T-cell (primary cell): ENCODE results near the gene SIPA1L3. TPM values are rescaled to one million over a fixed set of nuclear protein-coding genes. Genes with fewer than 3 reads are reported as not detected.

Experiments
- ATAC-seq, 4 experiments: fragments of 200-7000 bp in 3 of 4; fragments of 150-1000 bp in 1 of 4; cut with Tn5 transposase; replicated peaks in 1 of 4; 1 replicate in 3 of 4; 2 replicates in 1 of 4; pipeline ENCODE4 v1.10.0; 2021; ENCODE audit warnings: moderate library complexity in 3 of 4, mild to moderate bottlenecking in 2 of 4, moderate number of reproducible peaks in 1 of 4
- CTCF ChIA-PET, 2 donors: fragments of 300-600 bp; sonication (Branson Sonifier 250); formaldehyde crosslinking; loops; one replicate each; lab custom pipeline; 2022; ENCODE audit warnings: antibody characterized with exemption in 2 of 2; lab: Charles Lee
- POLR2A ChIA-PET, 2 donors: fragments of 300-600 bp; sonication (Branson Sonifier 250); formaldehyde crosslinking; loops; one replicate each; lab custom pipeline; 2022; ENCODE audit warnings: antibody characterized with exemption in 2 of 2; lab: Charles Lee
- DNase-seq, 35 experiments: peaks; one replicate each; pipeline versions ENCODE4 v3.0.0 to v3.0.0-alpha.2; 2013 to 2023
- H3K27ac ChIP-seq: one replicate; pipeline ENCODE4 v1.5.1; 2013; ENCODE audit warnings: low read length
- H3K27me3 ChIP-seq, 2 experiments: replicated peaks in 1 of 2; 1 replicate in 1 of 2; 2 replicates in 1 of 2; pipeline versions ENCODE4 v1.6.1 to v1.7.0; 2013; ENCODE audit warnings: low read length in 1 of 2, mixed read lengths in 1 of 2; ENCODE audit not compliant: control insufficient read depth in 2 of 2, insufficient read depth in 2 of 2; ENCODE audit errors: extremely low read depth in 1 of 2
- H3K36me3 ChIP-seq, 2 donors: 1 replicate in 1 of 2; 2 replicates in 1 of 2; pipeline versions ENCODE4 v1.6.1 to v1.7.0; 2013; ENCODE audit warnings: low read length in 1 of 2; ENCODE audit not compliant: control insufficient read depth in 2 of 2, insufficient read depth in 1 of 2; ENCODE audit errors: extremely low read depth in 1 of 2
- H3K4me1 ChIP-seq, 2 experiments: 1 replicate in 1 of 2; 2 replicates in 1 of 2; pipeline versions ENCODE4 v1.6.1 to v1.7.0; 2013; ENCODE audit warnings: low read length in 2 of 2, mixed read lengths in 1 of 2; ENCODE audit not compliant: insufficient read depth in 2 of 2, control insufficient read depth in 1 of 2; ENCODE audit errors: extremely low read depth in 1 of 2
- H3K4me3 ChIP-seq, 2 donors: 1 replicate in 1 of 2; 2 replicates in 1 of 2; pipeline versions ENCODE4 v1.5.1 to v1.7.0; 2013; ENCODE audit warnings: mild to moderate bottlenecking in 2 of 2, low read length in 1 of 2, moderate library complexity in 1 of 2; ENCODE audit not compliant: control insufficient read depth in 1 of 2; ENCODE audit errors: extremely low read depth in 1 of 2
- H3K9me3 ChIP-seq: 2 replicates; pipeline ENCODE4 v1.7.0; 2013
- H3K27ac Mint-ChIP-seq, 2 donors: one replicate each; pipeline ENCODE4 v1.8.0; 2020 to 2021; ENCODE audit warnings: mild to moderate bottlenecking in 2 of 2, mixed read lengths in 2 of 2
- H3K27me3 Mint-ChIP-seq, 2 donors: one replicate each; pipeline ENCODE4 v1.8.0; 2021 to 2022; ENCODE audit warnings: mixed read lengths in 2 of 2
- H3K36me3 Mint-ChIP-seq: one replicate; pipeline ENCODE4 v1.8.0; 2021; ENCODE audit warnings: mixed read lengths
- H3K4me1 Mint-ChIP-seq, 3 donors: one replicate each; pipeline ENCODE4 v1.8.0; 2020 to 2022; ENCODE audit warnings: mixed read lengths in 3 of 3, mild to moderate bottlenecking in 1 of 3
- H3K4me3 Mint-ChIP-seq, 3 donors: one replicate each; pipeline ENCODE4 v1.8.0; 2020 to 2022; ENCODE audit warnings: mild to moderate bottlenecking in 3 of 3, mixed read lengths in 3 of 3, moderate library complexity in 3 of 3
- H3K9me3 Mint-ChIP-seq, 3 donors: one replicate each; pipeline ENCODE4 v1.8.0; 2020 to 2022; ENCODE audit warnings: mixed read lengths in 3 of 3
- WGBS: methylation state at CpG from one replicate; pipeline ENCODE4 v1.1.5; 2013; ENCODE audit warnings: missing lambda C conversion rate; ENCODE audit not compliant: insufficient coverage; 5-methylcytosine and 5-hydroxymethylcytosine counted together
- total RNA-seq, 35 experiments: library from RNA in 6 of 35; stranded (reverse) in 6 of 35; fragments of 120-200 nt in 1 of 35; gene quantifications; one replicate each; pipeline versions ENCODE4 v1.2.1 to v1.2.4 and lab custom pipeline; 2013 to 2026

Gene SIPA1L3
- total RNA-seq, 5 donors from 2014 or later (not counting 1 experiment from before 2014, with no cell fraction given): 26.2 to 40.6 (median 35.5) TPM

DNA sequence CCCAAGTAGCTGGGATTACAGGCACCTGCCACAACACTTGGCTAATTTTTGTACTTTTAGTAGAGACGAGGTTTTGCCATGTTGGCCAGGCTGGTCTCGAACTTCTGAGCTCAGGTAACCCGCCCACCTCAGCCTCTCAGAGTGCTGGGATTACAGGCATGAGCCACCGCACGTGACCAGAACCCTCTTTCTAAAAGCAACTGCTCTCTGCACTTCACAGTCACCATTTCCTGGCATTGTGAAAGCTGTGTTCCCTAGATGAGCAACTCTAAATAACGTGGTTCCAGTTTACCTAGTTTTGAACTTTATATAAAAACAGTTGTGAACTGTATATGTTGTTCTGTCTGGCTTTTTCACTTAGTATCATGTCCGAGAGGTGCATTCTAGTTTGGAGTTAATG, 152.9 kb downstream of the SIPA1L3 start:
- H3K4me3 ChIP-seq: no peak overlapping the region
- peak overlapping the region in 1 of 3 donors; percentile 39 for H3K4me3 Mint-ChIP-seq

DNA sequence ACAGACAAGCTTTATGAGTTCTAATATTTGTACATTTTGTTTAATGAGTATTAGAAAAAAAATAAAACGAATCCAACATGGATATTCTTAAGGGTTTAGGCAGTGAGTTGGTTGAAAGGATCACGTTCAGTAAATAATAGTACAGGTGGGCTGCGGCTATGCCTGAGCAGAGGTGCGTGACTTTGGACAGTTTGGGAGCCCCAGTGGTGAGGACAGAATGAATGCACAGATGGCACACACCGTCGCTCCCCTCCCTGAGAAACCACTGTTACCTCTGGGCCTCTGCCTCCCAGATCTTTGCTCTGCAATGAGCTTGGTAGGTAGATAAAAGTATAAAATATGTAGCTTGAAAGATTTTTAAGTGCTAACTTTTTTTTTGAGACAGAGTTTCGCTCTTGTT, 153.3 kb downstream of the SIPA1L3 start:
- 87% methylated on average over 5 of the region's 7 CpGs for WGBS
- Histone ChIP-seq H3K27me3 (no peaks in the 10 kb centered on the region), H3K9me3 (no peaks in the 10 kb centered on the region), H3K4me1 (peaks cover 6 to 15% of the 10 kb centered on the region in 2 experiments), H3K36me3 (no peaks in the 10 kb centered on the region), H3K4me3 (no peak overlapping the region), H3K27ac (no peak overlapping the region)
- Mint-ChIP-seq H3K4me3 (no peak overlapping the region), H3K27ac (peak overlapping the region in 1 of 2 donors; percentile 80), H3K9me3 (no peaks in the 10 kb centered on the region), H3K4me1 (peaks cover 16 to 27% (median 25%) of the 10 kb centered on the region in 3 donors), H3K27me3 (no peaks in the 10 kb centered on the region), H3K36me3 (no peaks in the 10 kb centered on the region)
- ChIA-PET POLR2A (no interaction called here), CTCF (interaction anchor here in 1 of 2 donors (1.3 kb wide), 1 partner anchor 12 kb away, joined by 5 read pairs; no protein-coding TSS in a partner anchor)
- ATAC-seq (no peak), DNase-seq (no peak)

More for the DNA sequence above, 152.9 kb downstream of the SIPA1L3 start:
- peaks cover 16 to 29% (median 25%) of the 10 kb centered on the region in 3 donors for H3K4me1 Mint-ChIP-seq
- Histone ChIP-seq H3K27ac (no peak overlapping the region), H3K27me3 (no peaks in the 10 kb centered on the region), H3K9me3 (no peaks in the 10 kb centered on the region), H3K36me3 (no peaks in the 10 kb centered on the region), H3K4me1 (peaks cover 6 to 15% of the 10 kb centered on the region in 2 experiments)
- ChIA-PET POLR2A (no interaction called here), CTCF (interaction anchor here in 1 of 2 donors (1.3 kb wide), 1 partner anchor 11 kb away, joined by 5 read pairs; no protein-coding TSS in a partner anchor)
- peak in 5 of 35 experiments; percentile 2 to 26 (median 21) for DNase-seq
- H3K36me3 Mint-ChIP-seq: no peaks in the 10 kb centered on the region
- WGBS: 17% methylated on average over 5 of the region's 7 CpGs
- peak overlapping the region; percentile 74 to 80 for H3K27ac Mint-ChIP-seq
- H3K9me3 Mint-ChIP-seq: no peaks in the 10 kb centered on the region
- no peaks in the 10 kb centered on the region for H3K27me3 Mint-ChIP-seq
- ATAC-seq: peak; percentile 31 to 77 (median 67)

DNA sequence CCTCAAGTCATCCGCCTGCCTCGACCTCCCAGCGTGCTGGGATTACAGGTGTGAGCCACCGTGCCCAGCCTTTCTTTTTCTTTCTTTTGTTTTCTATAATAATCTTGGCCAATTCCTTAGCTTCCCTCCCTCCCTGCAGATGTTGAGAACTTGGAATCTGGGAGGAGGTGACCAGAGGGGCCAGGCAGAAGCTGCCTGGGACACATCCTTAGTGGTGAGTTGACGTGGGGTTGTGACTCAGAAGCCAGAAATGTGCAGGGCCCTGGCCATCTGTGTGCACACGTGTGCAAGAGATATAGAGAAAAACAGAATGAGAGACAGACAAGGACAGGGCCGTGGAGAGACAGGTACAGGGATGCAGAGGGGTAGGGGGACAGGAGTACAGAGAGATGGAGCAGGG, 154.3 kb downstream of the SIPA1L3 start:
- Histone ChIP-seq H3K27me3 (no peaks in the 10 kb centered on the region), H3K9me3 (no peaks in the 10 kb centered on the region), H3K36me3 (no peaks in the 10 kb centered on the region), H3K4me3 (no peak overlapping the region), H3K4me1 (peaks cover 6 to 15% of the 10 kb centered on the region in 2 experiments), H3K27ac (no peak overlapping the region)
- DNase-seq (no peak), ATAC-seq (no peak)
- ChIA-PET CTCF (interaction anchor here in 1 of 2 donors (0.5 kb wide), 1 partner anchor 156 kb away, joined by 4 read pairs; no protein-coding TSS in a partner anchor), POLR2A (no interaction called here)
- Mint-ChIP-seq H3K4me3 (no peak overlapping the region), H3K36me3 (no peaks in the 10 kb centered on the region), H3K27ac (peak overlapping the region in 1 of 2 donors; percentile 7), H3K9me3 (no peaks in the 10 kb centered on the region), H3K4me1 (peaks cover 12 to 25% (median 24%) of the 10 kb centered on the region in 3 donors), H3K27me3 (no peaks in the 10 kb centered on the region)
- WGBS: 87% methylated on average over 3 of the region's 7 CpGs

DNA sequence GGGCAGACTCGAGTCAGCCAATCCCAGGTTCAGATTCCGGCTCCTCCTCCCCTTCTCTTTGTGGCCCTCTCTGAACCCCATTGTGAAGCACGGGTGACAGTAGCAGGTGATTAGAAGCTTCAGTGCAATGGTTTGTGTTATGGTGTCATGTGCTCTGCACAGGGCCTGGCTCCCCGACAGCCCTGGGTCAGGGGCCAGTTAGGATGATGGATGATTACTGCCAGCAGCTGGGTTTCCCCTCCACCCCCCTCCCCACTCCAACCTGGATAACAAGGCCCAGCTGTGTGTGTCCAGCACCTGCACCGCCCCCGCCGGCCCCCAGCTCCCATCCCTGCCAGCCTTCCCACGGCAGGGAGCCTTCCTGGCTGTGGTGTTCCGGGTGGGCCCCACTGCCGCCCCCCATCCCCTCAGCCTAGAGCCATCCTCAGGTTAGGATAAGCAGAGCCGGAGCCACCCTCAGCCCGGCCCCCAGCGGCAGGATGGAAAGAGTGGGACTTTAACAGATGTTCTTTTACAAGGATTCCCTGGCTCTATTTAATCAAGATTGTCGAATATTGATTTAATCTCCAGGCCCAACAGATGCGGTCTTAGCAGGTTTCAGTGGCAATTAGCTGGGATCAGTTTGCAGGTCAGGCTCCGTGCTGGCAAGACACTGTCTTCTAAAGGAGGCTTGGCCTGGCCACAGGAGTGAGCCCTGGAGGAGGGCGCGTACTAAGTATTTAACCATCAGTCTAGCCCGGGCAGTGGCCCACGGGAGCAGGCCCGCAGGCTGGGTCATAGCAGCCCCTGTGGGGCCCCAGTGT, 156.2 kb downstream of the SIPA1L3 start:
- no peak overlapping the region for H3K27ac ChIP-seq
- ChIA-PET CTCF (no interaction called here), POLR2A (no interaction called here)
- ATAC-seq (no peak), DNase-seq (no peak)
- no peaks in the 10 kb centered on the region for H3K36me3 ChIP-seq
- no peaks in the 10 kb centered on the region for H3K9me3 Mint-ChIP-seq
- H3K36me3 Mint-ChIP-seq: no peaks in the 10 kb centered on the region
- H3K4me1 Mint-ChIP-seq: peaks cover 8 to 22% (median 18%) of the 10 kb centered on the region in 3 donors
- WGBS: 95% methylated on average over 14 of the region's 21 CpGs
- peaks cover 6 to 12% of the 10 kb centered on the region in 2 experiments for H3K4me1 ChIP-seq
- H3K4me3 Mint-ChIP-seq: no peak overlapping the region
- no peak overlapping the region for H3K4me3 ChIP-seq
- peak overlapping the region in 1 of 2 donors; percentile 57 for H3K27ac Mint-ChIP-seq
- no peaks in the 10 kb centered on the region for H3K27me3 ChIP-seq
- no peaks in the 10 kb centered on the region for H3K9me3 ChIP-seq
- no peaks in the 10 kb centered on the region for H3K27me3 Mint-ChIP-seq

DNA sequence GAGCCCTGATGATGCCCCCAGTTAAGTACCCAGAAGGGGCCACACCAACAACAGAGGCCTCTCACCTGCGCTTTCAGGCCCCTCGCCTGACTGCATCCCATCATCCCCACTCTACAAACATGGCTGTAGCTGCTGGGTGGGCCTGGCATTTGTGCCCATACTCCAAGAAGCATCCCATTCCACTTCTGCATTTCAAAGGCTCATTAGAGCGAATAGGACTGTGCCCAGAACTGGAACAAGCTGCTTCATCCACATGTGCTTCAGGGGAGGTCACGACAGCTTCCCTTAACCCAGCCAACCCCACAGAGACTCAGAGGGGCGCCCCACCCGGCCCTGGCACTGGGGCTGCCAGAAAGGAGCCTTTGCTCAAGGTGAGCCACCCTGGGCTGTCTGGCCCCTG, 156.9 kb downstream of the SIPA1L3 start:
- no peaks in the 10 kb centered on the region for H3K36me3 ChIP-seq
- H3K27ac ChIP-seq: no peak overlapping the region
- H3K27me3 ChIP-seq: no peaks in the 10 kb centered on the region
- WGBS: 90% methylated on average over 3 of the region's 6 CpGs
- H3K9me3 ChIP-seq: no peaks in the 10 kb centered on the region
- H3K27me3 Mint-ChIP-seq: no peaks in the 10 kb centered on the region
- peaks cover 8 to 17% (median 12%) of the 10 kb centered on the region in 3 donors for H3K4me1 Mint-ChIP-seq
- no peak overlapping the region for H3K27ac Mint-ChIP-seq
- no peak overlapping the region for H3K4me3 Mint-ChIP-seq
- ChIA-PET POLR2A (no interaction called here), CTCF (no interaction called here)
- H3K36me3 Mint-ChIP-seq: no peaks in the 10 kb centered on the region
- ATAC-seq (no peak), DNase-seq (no peak)
- H3K9me3 Mint-ChIP-seq: no peaks in the 10 kb centered on the region
- H3K4me1 ChIP-seq: peaks cover 6 to 7% of the 10 kb centered on the region in 2 experiments
- no peak overlapping the region for H3K4me3 ChIP-seq

DNA sequence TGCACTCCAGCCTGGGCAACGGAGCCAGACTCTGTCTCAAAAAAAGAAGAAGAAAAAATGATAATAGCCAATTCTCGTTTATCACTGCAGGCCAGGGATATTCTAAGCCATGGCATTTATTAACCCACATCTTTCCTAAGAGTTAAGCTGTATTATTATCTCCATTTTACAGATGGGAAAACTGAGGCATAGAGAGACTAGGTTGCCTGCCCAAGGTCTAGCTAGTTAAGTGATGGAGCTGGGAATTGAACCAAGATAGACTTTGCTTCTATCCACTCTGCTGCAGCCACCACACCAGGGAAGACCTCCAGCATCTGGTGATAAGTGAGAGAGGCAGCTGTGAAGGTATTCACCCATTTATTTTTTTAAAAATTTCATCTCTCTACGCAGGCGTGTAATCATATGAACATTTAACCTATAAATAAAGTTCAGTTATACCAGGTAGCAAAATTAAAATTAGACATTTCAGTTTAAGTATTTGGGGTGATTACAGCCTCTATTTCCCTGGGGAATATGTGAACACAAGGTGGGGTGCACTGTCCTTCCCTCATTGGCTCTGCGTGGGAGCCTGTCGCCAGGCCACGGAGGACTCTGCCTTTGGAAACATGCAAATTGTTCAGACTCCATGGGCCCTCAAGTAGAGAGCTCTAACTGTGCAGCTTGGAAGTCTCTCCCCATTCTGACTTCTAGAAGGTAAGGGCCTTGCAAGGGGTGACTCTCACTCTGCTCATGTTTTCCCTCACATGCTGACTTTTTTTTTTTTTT, 157.8 kb downstream of the SIPA1L3 start:
- H3K9me3 Mint-ChIP-seq: no peaks in the 10 kb centered on the region
- ChIA-PET CTCF (no interaction called here), POLR2A (no interaction called here)
- ATAC-seq (no peak), DNase-seq (no peak)
- peaks cover 5 to 12% (median 7%) of the 10 kb centered on the region in 3 donors for H3K4me1 Mint-ChIP-seq
- H3K36me3 Mint-ChIP-seq: no peaks in the 10 kb centered on the region
- no peak overlapping the region for H3K4me3 Mint-ChIP-seq
- Histone ChIP-seq H3K27me3 (no peaks in the 10 kb centered on the region), H3K9me3 (no peaks in the 10 kb centered on the region), H3K36me3 (no peaks in the 10 kb centered on the region), H3K27ac (no peak overlapping the region), H3K4me3 (no peak overlapping the region), H3K4me1 (peaks cover under 1 to 4% of the 10 kb centered on the region in 2 experiments)
- 89% methylated on average over 3 of the region's 7 CpGs for WGBS
- H3K27ac Mint-ChIP-seq: no peak overlapping the region
- H3K27me3 Mint-ChIP-seq: no peaks in the 10 kb centered on the region
